GM10847 (cell line): ENCODE results near the gene CRIP3.

Source experiments
- POLR2A ChIP-seq: IDR thresholded peaks from 2 replicates; pipeline ENCODE4 v1.6.1; 2011; ENCODE audit not compliant: insufficient read length; ENCODE audit errors: extremely low read depth

CRIP3 gene

DNA sequence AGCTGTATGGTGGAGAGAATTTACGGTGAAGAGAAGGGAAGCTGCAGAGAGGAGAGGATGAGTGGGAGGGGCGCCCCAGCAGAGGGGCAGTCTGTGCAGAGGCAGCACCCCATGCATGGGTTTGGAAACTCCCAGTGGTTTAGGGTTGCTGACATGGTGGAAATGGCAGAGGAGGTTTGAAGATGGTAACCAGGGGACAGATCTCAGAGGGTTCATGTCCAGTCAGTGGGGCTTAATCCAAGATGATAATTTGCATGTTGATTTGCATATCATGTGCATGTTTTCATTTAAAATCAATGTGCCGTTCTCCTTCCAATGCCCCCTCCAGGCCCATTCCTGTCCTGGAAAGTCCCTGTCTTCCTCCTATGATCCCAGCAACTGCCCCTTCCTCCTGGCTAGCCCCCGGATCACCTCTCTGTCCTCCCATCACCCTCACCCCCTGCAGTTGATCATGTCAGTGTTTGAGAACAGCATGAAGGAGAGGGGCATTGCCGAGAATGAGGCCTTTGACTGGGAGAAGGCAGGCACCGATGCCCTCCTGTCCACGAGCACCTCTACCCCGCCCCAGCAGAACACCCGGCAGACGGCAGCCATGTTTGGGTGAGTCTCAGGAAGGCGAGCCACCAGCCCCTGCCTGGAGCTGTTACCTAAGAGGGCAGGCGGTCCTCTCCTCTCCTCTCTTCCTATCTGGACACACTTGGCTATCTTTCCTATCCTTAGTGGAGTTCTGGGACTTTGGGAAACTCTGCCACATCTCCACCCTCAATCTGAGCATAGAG is 51.1 kb downstream of the CRIP3 start:
- no peak for TF ChIP-seq POLR2A

DNA sequence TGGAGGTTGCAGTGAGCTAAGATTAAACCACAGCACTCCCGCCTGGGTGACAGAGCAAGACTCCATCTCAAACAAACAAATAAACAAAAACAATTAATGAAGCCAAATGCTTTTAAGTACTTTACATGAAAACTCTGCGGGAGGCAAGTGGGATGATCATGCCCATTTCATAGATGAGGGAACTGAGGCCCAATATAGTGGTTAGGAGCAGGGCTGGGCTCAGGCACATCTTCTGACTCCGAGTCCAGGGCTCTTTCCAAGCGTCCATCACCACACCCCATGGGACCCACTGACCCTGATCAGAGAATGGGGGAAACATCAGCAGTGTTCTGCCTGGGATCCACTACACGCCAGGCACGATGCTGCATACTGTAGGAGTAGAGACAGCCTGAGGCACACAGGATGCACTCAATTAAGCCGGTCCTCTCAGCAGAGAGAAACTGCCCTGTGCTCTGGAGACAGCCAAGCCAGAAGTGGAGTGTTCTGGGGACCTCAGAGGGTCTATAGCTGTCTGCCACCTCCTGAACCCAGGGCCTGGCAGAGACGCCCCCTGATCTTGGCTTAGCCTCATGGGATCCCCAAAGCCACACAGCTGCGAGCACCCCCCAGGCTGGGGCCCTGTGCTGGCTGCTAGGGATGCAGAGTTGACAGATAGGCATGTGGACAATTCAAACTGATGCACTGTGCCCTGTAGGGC is 51.8 kb downstream of the CRIP3 start:
- no peak for TF ChIP-seq POLR2A
